Measurements from ENCODE around the gene C1orf116. TPM values are rescaled to one million over a fixed set of nuclear protein-coding genes. Genes with fewer than 3 reads are reported as not detected.

C1orf116 gene
- total RNA-seq, 1 donor = not detected

GRCh38 chr1:207027206-207027777 lies 5.3 kb downstream of the C1orf116 start:
- Histone ChIP-seq H3K4me1 (ENCODE audit: insufficient read depth, low read length) (peaks cover 31% of the 10 kb centered on the region), H2AFZ (ENCODE audit: low read length) (no peak overlapping the region), H3K4me3 (ENCODE audit: insufficient read depth, low read length) (no peak overlapping the region), H3K4me2 (ENCODE audit: insufficient read depth, low read length) (peak overlapping the region; percentile 60), H3K9me3 (ENCODE audit: low read depth, low read length) (no peaks in the 10 kb centered on the region), H3K27me3 (ENCODE audit: insufficient read depth, low read length) (no peaks in the 10 kb centered on the region), H3K27ac (ENCODE audit: low read depth, low read length) (no peak overlapping the region), H4K20me1 (ENCODE audit: insufficient read depth, low read length) (no peaks in the 10 kb centered on the region), H3K79me2 (ENCODE audit: insufficient read depth, low read length) (no peaks in the 10 kb centered on the region), H3K36me3 (ENCODE audit: insufficient read depth, low read length) (no peaks in the 10 kb centered on the region)
- TF ChIP-seq, protein P1, sequence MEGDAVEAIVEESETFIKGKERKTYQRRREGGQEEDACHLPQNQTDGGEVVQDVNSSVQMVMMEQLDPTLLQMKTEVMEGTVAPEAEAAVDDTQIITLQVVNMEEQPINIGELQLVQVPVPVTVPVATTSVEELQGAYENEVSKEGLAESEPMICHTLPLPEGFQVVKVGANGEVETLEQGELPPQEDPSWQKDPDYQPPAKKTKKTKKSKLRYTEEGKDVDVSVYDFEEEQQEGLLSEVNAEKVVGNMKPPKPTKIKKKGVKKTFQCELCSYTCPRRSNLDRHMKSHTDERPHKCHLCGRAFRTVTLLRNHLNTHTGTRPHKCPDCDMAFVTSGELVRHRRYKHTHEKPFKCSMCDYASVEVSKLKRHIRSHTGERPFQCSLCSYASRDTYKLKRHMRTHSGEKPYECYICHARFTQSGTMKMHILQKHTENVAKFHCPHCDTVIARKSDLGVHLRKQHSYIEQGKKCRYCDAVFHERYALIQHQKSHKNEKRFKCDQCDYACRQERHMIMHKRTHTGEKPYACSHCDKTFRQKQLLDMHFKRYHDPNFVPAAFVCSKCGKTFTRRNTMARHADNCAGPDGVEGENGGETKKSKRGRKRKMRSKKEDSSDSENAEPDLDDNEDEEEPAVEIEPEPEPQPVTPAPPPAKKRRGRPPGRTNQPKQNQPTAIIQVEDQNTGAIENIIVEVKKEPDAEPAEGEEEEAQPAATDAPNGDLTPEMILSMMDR (IDR thresholded peaks at IDR 0.05; ENCODE audit: extremely low read depth, low read depth, low read length) = no peak
- peak; percentile 81 for DNase-seq (ENCODE audit: insufficient read length, low spot score, missing footprints)

DNA sequence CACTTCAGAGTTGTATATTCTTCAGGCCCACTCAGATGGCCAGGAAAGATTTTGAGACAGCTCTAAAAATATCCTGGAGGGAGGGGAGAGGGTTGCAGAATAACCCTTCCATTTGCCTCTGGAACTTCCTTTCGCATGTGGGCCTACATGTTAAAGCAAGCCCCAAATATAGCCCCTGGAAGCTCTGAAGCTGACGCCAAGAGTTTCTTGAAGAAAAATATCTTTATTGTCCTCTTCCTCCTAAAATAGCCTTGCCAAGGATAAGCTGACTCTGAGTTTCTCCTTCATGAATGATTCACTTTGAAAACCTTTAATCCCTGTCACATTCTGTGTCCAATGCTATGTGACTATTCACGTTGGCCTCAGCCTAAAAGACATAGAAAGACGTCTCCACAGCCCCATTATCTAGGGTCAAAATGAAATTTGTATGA lies 6.4 kb downstream of the C1orf116 start:
- peak overlapping the region; percentile 60 for H3K4me2 ChIP-seq (ENCODE audit: insufficient read depth, low read length)
- no peaks in the 10 kb centered on the region for H3K36me3 ChIP-seq (ENCODE audit: insufficient read depth, low read length)
- H3K9me3 ChIP-seq (ENCODE audit: low read depth, low read length) = no peaks in the 10 kb centered on the region
- DNase-seq (ENCODE audit: insufficient read length, low spot score, missing footprints) = peak; percentile 31
- peaks cover 39% of the 10 kb centered on the region for H3K4me1 ChIP-seq (ENCODE audit: insufficient read depth, low read length)
- H2AFZ ChIP-seq (ENCODE audit: low read length) = no peak overlapping the region
- no peaks in the 10 kb centered on the region for H4K20me1 ChIP-seq (ENCODE audit: insufficient read depth, low read length)
- no peak overlapping the region for H3K4me3 ChIP-seq (ENCODE audit: insufficient read depth, low read length)
- peak overlapping the region; percentile 70 for H3K27ac ChIP-seq (ENCODE audit: low read depth, low read length)
- TF ChIP-seq, protein P1 (IDR thresholded peaks at IDR 0.05; ENCODE audit: extremely low read depth, low read depth, low read length) = no peak
- H3K79me2 ChIP-seq (ENCODE audit: insufficient read depth, low read length) = no peaks in the 10 kb centered on the region
- no peaks in the 10 kb centered on the region for H3K27me3 ChIP-seq (ENCODE audit: insufficient read depth, low read length)

- no peak overlapping the region for H3K4me3 ChIP-seq (ENCODE audit: insufficient read depth, low read length)
- H3K79me2 ChIP-seq (ENCODE audit: insufficient read depth, low read length) = no peaks in the 10 kb centered on the region
- no peaks in the 10 kb centered on the region for H3K9me3 ChIP-seq (ENCODE audit: low read depth, low read length)
- H3K27me3 ChIP-seq (ENCODE audit: insufficient read depth, low read length) = no peaks in the 10 kb centered on the region
- peaks cover 45% of the 10 kb centered on the region for H3K4me1 ChIP-seq (ENCODE audit: insufficient read depth, low read length)
- no peaks in the 10 kb centered on the region for H3K36me3 ChIP-seq (ENCODE audit: insufficient read depth, low read length)
- no peaks in the 10 kb centered on the region for H4K20me1 ChIP-seq (ENCODE audit: insufficient read depth, low read length)
- TF ChIP-seq, protein P1 (IDR thresholded peaks at IDR 0.05; ENCODE audit: extremely low read depth, low read depth, low read length) = no peak
- DNase-seq (ENCODE audit: insufficient read length, low spot score, missing footprints) = peak; percentile 93
- peak overlapping the region; percentile 66 for H2AFZ ChIP-seq (ENCODE audit: low read length)
- peak overlapping the region; percentile 70 for H3K27ac ChIP-seq (ENCODE audit: low read depth, low read length)
- H3K4me2 ChIP-seq (ENCODE audit: insufficient read depth, low read length) = peak overlapping the region; percentile 60
These were observed 7.2 kb downstream of the C1orf116 start for GRCh38 chr1:207025146-207025880.
